ENCODE measurements around the gene SAXO1. TPM values are rescaled to one million over a fixed set of nuclear protein-coding genes. Genes with fewer than 3 reads are reported as not detected.

Gene SAXO1
- total RNA-seq, 1 experiment from 2014 or later, result not detected

DNA sequence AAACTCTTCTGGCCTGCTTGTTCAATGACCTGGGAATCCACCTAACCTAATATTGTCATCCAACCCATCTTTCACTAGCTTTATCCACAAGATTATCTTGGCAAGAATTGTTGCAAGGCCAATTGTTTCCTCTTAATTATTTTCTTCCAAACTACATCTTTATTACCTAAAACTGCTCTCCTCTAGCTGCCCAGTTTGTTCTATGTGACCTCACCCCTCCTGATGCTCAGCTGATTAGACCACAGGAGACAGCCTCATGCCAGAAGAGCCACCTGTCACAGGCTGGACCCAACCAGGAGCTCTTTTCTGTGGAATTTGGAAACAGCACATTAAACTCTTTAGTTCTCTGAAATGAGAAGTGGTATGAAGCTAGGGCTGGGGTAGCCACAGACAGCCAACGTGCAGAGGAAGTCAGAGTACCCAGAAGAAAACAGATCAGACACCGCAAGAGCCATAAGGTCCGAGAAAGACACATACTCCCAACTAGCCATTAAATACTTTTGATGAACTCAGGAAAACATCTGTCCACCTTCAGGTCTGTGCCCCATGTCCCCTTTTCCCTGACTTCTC lies 12.0 kb downstream of the SAXO1 start:
- Mint-ChIP-seq H3K4me1 (ENCODE audit: low read depth, unreplicated experiment) (no peaks in the 10 kb centered on the region), H3K27ac (ENCODE audit: unreplicated experiment) (no peak overlapping the region), H3K4me3 (ENCODE audit: low read depth, unreplicated experiment) (no peak overlapping the region), H3K9me3 (ENCODE audit: low read depth, unreplicated experiment) (no peaks in the 10 kb centered on the region), H3K36me3 (ENCODE audit: insufficient read depth, unreplicated experiment) (no peaks in the 10 kb centered on the region), H3K27me3 (ENCODE audit: unreplicated experiment) (no peaks in the 10 kb centered on the region)
- no peak for TF ChIP-seq CTCF (IDR thresholded peaks at IDR 0.05; ENCODE audit: unreplicated experiment)
- BruUV-seq (replicated peaks), result no TSS peak
- CTCF ChIA-PET, result no interaction called here
- DNase-seq, result no peak
- intact Hi-C loops (cut with micrococcal nuclease; ENCODE audit: unreplicated experiment), result no loop called here

DNA sequence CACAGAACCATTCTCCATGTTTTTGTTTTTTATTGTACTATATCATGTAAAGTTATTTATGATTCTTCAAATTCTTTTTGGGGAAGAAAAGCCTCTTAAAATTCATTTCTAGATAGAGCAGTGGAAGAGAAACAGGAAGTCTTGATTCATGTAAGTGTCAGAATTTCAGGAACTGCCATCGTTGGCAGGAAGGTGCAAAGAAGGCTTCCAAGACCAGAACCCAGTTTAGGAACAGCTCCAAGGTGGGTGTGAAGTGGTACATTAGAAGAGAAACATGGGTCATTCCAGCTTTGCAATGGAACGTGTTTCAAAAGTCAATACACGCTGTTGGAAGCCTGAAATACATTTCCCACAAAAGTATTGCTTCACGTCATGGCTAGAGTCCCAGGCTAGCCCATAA lies 14.8 kb downstream of the SAXO1 start:
- intact Hi-C loops (cut with micrococcal nuclease; ENCODE audit: unreplicated experiment), result no loop called here
- H3K27ac Mint-ChIP-seq (ENCODE audit: unreplicated experiment), result no peak overlapping the region
- H3K4me1 Mint-ChIP-seq (ENCODE audit: low read depth, unreplicated experiment), result no peaks in the 10 kb centered on the region
- DNase-seq, result no peak
- no TSS peak for BruUV-seq (replicated peaks)
- no peaks in the 10 kb centered on the region for H3K36me3 Mint-ChIP-seq (ENCODE audit: insufficient read depth, unreplicated experiment)
- TF ChIP-seq CTCF (IDR thresholded peaks at IDR 0.05; ENCODE audit: unreplicated experiment), result no peak
- no peaks in the 10 kb centered on the region for H3K27me3 Mint-ChIP-seq (ENCODE audit: unreplicated experiment)
- no peak overlapping the region for H3K4me3 Mint-ChIP-seq (ENCODE audit: low read depth, unreplicated experiment)
- H3K9me3 Mint-ChIP-seq (ENCODE audit: low read depth, unreplicated experiment), result no peaks in the 10 kb centered on the region
- CTCF ChIA-PET, result interaction anchor here (0.7 kb wide), 1 partner anchor 1216 kb away, joined by 5 read pairs; no protein-coding TSS in a partner anchor

DNA sequence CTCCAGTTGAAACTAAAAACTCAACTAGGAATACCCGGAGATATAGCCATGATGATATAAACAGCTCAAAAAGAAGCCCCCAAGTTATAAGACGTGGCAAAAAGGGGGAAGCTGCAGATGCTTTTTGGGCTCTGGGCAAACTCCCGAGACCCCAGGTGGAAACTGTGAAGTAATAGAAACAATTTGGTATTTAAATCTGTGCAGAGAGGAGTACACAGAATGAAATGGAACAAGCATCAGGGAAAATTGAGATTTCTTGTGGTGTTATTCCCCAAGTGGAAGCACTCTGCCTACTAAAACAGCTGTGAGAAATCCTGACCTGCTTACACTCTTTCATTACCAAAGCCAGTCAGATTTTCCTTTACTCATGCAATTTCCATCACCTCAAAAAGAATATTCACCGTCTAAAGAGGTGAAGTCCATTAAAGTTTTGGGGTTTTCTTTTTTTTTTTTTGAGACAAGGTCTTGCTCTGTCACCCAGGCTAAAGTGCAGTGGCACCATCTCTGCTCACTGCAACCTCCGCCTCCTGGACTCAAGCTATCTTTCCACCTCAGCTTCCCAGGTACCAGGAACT lies 23.5 kb downstream of the SAXO1 start:
- DNase-seq, result no peak
- Mint-ChIP-seq H3K4me3 (ENCODE audit: low read depth, unreplicated experiment) (no peak overlapping the region), H3K27ac (ENCODE audit: unreplicated experiment) (no peak overlapping the region), H3K36me3 (ENCODE audit: insufficient read depth, unreplicated experiment) (no peaks in the 10 kb centered on the region), H3K4me1 (ENCODE audit: low read depth, unreplicated experiment) (no peaks in the 10 kb centered on the region), H3K27me3 (ENCODE audit: unreplicated experiment) (no peaks in the 10 kb centered on the region), H3K9me3 (ENCODE audit: low read depth, unreplicated experiment) (no peaks in the 10 kb centered on the region)
- CTCF ChIA-PET, result interaction anchor here (1.3 kb wide), 1 partner anchor 13 kb away, joined by 5 read pairs; no protein-coding TSS in a partner anchor
- no peak for TF ChIP-seq CTCF (IDR thresholded peaks at IDR 0.05; ENCODE audit: unreplicated experiment)
- no TSS peak for BruUV-seq (replicated peaks)
- intact Hi-C loops (cut with micrococcal nuclease; ENCODE audit: unreplicated experiment), result no loop called here

GRCh38 chr9:19000133-19000532 lies 32.9 kb downstream of the SAXO1 start:
- BruUV-seq (replicated peaks), result no TSS peak
- DNase-seq, result no peak
- no peak overlapping the region for H3K27ac Mint-ChIP-seq (ENCODE audit: unreplicated experiment)
- peaks cover 45% of the 10 kb centered on the region for H3K27me3 Mint-ChIP-seq (ENCODE audit: unreplicated experiment)
- H3K4me3 Mint-ChIP-seq (ENCODE audit: low read depth, unreplicated experiment), result no peak overlapping the region
- H3K36me3 Mint-ChIP-seq (ENCODE audit: insufficient read depth, unreplicated experiment), result no peaks in the 10 kb centered on the region
- no peaks in the 10 kb centered on the region for H3K4me1 Mint-ChIP-seq (ENCODE audit: low read depth, unreplicated experiment)
- intact Hi-C loops (cut with micrococcal nuclease; ENCODE audit: unreplicated experiment), result no loop called here
- no peaks in the 10 kb centered on the region for H3K9me3 Mint-ChIP-seq (ENCODE audit: low read depth, unreplicated experiment)
- TF ChIP-seq CTCF (IDR thresholded peaks at IDR 0.05; ENCODE audit: unreplicated experiment), result no peak
- CTCF ChIA-PET, result no interaction called here

Measured in Calu3 (cell line).